ENCODE data around the gene MAN2B2.

MAN2B2 gene

DNA sequence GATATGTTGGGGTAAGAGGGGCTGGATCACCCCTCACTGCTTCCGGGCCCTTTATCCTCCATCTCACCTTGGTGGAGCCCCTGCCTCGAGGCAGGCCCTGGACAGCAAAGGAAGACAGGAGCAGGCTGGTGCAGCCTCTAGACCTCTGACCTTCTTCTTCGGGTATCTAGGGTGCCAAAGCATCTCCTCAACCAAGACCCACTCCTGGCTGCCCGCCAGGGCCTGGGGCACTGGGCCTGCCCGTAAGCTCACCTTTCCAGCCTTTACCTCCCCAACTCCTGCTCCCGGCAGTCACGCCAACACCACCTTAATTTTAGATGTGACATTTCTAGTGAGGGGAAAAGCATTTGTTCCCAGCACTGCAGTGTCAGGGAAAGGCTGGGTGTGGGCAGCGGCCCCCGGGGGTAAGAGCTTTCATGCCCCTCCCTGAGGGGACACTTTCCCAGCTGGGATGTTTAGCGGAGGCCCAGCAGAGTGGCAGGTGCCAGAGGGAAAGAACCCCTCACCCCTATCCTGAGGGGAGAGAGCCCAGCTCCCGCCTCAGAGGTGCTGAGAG is 6.7 kb downstream of the MAN2B2 start:
- H3K4me3 ChIP-seq (ENCODE audit: low read length): no peak overlapping the region
- DNase-seq (ENCODE audit: low read depth): no peak
- TF ChIP-seq, protein P1, sequence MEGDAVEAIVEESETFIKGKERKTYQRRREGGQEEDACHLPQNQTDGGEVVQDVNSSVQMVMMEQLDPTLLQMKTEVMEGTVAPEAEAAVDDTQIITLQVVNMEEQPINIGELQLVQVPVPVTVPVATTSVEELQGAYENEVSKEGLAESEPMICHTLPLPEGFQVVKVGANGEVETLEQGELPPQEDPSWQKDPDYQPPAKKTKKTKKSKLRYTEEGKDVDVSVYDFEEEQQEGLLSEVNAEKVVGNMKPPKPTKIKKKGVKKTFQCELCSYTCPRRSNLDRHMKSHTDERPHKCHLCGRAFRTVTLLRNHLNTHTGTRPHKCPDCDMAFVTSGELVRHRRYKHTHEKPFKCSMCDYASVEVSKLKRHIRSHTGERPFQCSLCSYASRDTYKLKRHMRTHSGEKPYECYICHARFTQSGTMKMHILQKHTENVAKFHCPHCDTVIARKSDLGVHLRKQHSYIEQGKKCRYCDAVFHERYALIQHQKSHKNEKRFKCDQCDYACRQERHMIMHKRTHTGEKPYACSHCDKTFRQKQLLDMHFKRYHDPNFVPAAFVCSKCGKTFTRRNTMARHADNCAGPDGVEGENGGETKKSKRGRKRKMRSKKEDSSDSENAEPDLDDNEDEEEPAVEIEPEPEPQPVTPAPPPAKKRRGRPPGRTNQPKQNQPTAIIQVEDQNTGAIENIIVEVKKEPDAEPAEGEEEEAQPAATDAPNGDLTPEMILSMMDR (conservative IDR thresholded peaks at IDR 0.05; ENCODE audit: low read depth, low read length): no peak

- H3K4me3 ChIP-seq (ENCODE audit: low read length): no peak overlapping the region
- TF ChIP-seq, protein P1 (conservative IDR thresholded peaks at IDR 0.05; ENCODE audit: low read depth, low read length): no peak
- peak; percentile 42 for DNase-seq (ENCODE audit: low read depth)
Measured at GRCh38 chr4:6582889-6583490, 8.0 kb downstream of the MAN2B2 start.

DNA sequence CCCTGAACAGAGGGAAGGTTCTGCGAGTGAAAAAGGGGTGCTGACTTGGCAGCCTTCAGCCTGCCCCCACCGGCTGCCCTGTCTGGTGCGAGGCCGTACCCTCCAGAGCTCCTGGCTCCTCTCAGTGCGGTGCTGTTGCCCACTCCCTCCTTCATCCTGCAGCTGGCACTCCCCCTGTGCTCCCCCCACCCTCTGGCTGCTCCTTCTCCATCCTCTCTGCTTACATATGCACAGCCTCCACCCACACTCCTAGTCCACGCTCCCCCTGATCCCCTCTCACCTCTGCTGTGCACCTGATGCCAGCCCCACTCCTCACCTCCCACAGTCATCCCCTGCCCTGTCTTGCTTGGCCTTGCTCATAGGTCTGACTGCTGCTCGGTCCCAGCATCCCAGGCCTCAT is 9.9 kb downstream of the MAN2B2 start:
- DNase-seq (ENCODE audit: low read depth): no peak
- TF ChIP-seq, protein P1 (conservative IDR thresholded peaks at IDR 0.05; ENCODE audit: low read depth, low read length): no peak
- no peak overlapping the region for H3K4me3 ChIP-seq (ENCODE audit: low read length)

DNA sequence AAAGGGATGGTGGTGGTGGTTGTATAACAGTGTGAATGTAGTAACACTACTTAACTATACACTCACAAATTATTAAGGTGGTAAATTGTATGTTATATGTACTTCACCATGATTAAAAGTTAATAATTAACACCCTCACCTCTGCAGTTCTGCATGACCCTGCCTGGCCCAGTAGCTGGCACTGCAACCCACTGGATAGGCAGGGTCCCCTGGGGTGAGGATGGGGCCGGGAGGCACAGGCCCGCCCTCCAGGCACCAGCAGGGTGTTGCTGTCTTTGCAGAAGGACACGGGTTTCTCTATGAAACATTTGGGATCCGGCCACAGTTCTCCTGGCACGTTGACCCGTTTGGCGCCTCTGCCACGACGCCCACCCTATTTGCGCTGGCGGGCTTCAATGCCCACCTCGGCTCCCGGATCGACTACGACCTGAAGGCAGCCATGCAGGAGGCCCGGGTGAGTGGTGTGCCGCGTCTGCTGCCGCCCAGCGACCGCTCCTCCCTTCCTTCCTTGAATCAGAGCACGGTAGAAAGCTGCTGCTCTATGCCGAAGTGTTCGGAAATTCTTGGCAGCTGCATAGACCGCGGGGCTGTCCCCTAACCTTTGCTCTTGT is 11.8 kb downstream of the MAN2B2 start:
- H3K4me3 ChIP-seq (ENCODE audit: low read length): no peak overlapping the region
- TF ChIP-seq, protein P1 (conservative IDR thresholded peaks at IDR 0.05; ENCODE audit: low read depth, low read length): no peak
- DNase-seq (ENCODE audit: low read depth): no peak

DNA sequence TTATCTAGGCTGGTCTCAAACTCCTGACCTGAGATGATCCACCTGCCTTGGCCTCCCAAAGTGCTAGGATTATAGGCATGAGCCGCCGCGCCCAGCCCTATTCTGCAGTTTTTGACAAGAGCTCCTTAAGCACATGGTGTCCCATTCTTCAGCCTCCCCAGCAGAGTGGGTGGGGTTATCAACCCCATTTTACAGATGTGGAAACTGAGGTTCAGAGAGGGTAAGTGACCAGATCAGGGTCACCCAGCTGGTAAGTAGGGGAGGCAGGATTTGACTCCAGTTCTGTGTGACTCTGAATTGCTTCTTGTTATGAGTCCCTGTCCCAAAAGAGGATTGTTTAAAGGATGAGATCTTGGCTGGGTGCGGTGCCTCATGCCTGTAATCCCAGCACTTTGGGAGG is 14.5 kb downstream of the MAN2B2 start:
- no peak overlapping the region for H3K4me3 ChIP-seq (ENCODE audit: low read length)
- TF ChIP-seq, protein P1 (conservative IDR thresholded peaks at IDR 0.05; ENCODE audit: low read depth, low read length): no peak
- no peak for DNase-seq (ENCODE audit: low read depth)

- no peak for DNase-seq (ENCODE audit: low read depth)
- H3K4me3 ChIP-seq (ENCODE audit: low read length): no peak overlapping the region
- TF ChIP-seq, protein P1 (conservative IDR thresholded peaks at IDR 0.05; ENCODE audit: low read depth, low read length): no peak
Measured at GRCh38 chr4:6591313-6591712, 16.3 kb downstream of the MAN2B2 start.

GRCh38 chr4:6591781-6592180 is 16.8 kb downstream of the MAN2B2 start:
- TF ChIP-seq, protein P1 (conservative IDR thresholded peaks at IDR 0.05; ENCODE audit: low read depth, low read length): no peak
- no peak overlapping the region for H3K4me3 ChIP-seq (ENCODE audit: low read length)
- DNase-seq (ENCODE audit: low read depth): no peak

All from retinal pigment epithelial cell (primary cell).